ENCODE data around the gene PIEZO1.

The PIEZO1 gene

DNA sequence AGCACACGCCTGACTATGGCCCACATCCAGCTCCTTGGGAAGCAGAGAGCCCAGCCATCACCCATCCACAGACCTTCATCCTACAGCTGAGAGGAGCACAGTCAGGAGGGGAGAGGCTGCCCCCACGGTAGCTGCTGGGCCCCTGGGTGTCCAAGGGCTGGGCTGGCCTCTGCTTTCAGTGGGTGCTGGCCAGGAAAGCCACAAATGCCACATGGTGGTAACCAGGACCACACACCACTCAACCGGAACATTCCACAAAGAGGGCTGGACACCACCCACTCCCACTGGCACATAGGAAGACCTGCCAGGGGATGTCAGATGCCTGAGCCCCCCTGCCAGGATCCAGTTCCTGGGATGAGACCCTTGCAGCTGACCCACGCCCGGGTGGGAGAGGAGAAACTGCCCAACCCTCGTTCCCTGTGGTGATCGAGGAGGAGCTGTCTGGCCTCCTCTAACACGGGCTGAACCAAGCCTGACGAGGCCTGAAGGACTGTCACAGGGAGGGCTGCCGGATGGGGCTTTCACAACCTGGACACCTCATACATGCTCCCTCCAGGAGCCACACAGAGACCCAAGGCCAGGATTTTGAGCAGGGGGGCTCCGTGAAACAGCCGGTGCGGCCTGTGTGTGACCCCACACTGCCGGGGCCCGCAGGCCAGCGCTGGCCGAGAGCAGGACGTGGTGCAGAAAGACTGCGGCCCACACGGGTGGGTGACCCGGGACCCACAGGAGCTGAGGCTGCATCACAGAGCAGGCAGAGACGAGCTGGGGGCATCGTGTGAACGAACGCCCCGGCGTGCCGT, 30.7 kb downstream of the PIEZO1 start:
- DNase-seq (ENCODE audit: low read depth), result no peak

DNA sequence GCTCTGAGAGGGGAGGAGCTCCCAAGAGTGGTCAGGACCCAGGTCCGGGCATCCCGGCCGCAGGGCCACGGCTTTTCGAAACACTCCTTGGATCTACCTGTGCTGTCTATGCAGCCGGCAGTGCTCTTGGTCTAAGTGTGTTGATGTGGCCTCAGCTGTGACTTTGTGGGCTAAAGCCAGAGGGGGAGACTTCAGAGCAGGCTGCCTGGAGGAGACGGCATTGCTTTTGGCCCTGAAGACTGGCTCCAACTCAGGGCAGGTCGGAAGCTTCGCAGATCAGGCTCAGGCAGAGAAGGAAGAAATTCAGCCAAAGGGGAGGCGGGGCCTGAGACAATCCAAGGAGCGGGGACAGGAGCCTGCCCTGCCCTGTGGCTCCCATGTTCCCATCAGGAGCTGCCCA, 31.4 kb downstream of the PIEZO1 start:
- no peak for DNase-seq (ENCODE audit: low read depth)

DNA sequence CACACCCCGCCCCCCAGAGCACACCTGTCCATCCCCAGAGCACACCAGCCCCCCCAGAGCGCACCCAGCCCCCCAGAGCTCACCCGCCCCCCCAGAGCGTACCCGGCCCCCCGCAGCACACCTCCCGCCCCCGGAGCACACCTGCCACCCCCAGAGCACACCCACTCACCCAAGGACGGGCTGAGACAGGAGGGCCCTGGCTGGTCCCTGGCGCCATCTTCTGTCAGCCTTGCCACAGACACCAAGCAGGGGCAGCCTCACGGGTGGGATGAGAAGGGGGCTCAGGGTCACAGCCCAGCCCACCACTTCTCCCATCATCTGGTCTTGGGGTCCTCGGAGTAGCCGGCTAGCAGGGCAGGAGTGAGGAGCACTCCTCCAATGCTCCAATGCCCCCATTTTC, 31.8 kb downstream of the PIEZO1 start:
- DNase-seq (ENCODE audit: low read depth), result no peak

DNA sequence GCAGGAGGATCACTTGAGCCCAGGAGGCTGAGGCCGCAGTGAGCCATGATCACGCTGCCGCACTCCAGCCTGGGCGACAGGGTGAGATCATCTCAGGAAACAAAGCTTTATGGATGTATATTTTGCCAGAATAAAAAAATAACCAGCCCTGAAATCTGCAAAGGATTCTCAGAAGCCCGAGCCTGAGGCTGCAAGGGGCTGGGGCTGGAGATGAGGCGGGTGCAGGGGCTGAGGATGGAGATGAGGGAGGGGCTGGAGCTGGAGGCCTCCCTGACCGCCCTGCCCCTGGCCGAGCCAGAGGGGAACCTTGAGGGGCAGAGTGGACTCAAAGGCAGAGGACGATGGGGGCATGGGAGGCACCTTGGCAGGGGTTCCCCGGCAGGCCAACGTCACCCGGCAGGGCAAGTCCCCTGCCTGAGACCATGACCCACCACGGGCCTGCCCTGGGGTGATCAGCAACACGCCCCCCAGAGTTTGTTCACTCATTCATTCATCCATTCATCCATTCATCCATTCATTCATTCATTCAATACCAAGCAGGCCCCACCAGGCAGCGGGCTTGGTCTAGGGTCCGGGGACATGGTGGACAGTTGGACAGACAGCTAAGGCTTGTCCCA, 32.5 kb downstream of the PIEZO1 start:
- no peak for DNase-seq (ENCODE audit: low read depth)

DNA sequence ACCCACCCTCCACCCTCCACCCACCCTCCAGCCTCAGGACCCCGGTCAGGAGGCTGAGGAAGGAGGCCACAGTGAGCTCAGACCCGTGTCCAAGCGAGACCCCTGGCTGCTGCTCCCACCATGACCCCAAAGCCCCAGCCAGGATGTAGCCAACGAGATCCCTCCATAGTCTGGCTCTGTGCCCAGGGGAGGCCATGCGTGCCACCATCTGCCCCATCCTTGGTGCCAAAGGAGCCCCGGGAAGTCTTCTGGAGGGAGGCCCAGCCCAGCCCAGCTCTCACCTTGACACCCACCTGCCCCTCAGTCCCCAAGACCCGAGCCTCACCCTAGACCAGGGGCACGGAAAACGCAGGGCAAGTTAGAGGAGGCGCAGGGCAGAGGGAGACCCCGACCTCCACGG, 34.2 kb downstream of the PIEZO1 start:
- DNase-seq (ENCODE audit: low read depth), result no peak

DNA sequence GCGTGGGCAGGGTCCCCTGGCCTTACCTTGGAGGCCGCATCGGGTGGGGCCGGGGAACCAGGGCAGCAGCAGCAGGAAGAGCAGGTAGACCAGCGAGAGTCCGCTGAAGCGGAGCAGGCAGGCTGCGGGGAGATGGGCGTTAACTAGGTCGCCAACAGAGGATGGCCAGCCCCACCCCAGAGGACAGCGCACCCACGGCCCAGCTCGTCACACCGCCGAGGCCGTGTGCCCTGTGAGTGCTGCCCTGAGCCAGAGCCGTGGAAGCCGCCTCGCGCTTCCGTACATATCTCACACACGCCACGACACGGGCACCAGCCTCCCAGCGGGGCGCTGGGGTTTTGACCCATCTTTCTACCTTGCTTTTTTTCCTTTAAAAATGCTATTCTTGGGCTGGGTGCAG, 35.7 kb downstream of the PIEZO1 start:
- DNase-seq (ENCODE audit: low read depth), result no peak

DNA sequence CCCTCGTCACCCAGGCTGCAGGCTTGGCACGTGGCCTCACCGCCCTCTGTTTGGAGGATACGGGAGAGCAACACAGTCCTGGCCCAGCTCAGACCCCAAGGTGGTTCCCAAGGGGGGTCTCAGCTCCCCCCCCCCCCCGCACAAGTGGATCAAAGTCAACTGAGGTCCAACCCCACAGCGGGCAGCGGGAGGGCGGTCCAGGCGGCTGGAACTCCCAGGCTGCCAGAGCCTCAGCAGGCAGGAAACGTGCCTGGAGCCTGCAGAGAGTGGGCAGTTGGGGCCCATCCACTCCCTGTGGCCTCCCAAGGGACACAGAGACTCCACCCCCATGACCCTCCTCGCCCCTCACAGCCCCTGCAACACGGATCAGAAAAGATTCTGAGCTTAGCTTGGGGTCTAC, 36.7 kb downstream of the PIEZO1 start:
- DNase-seq (ENCODE audit: low read depth), result no peak

DNA sequence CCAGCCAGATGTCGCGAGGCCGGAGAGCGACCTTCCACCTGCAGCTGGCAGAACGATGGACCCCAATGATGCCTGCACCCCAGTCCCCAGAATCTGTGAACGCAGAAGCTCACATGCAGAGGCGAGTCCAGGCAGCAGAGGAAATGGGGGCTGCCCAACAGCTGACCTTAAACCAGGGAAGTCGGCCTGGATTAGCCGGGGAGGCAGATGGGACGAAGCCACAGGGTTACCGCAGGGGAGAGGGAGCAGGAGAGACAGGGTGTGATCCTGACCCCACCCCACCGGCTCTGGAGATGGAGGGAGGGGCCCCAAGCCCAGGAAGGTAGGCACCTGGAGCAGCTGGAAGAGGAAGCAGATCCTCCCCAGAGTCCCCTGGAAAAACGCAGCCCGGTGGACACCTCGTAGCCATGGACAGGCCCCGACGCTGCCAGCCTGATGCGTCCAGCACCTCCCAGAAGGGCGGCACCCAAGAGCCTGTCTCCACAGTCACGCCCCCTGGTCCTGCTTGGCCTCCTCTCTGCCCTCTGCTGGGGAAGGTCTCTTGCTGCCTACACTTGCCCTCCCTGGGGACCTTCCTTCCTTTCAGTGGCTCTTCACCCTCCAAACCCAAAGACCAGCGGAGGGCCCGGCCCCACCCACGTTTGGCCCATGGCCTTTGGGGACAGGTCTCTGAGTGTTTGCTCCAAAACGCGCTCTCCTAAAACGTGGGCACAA, 37.3 kb downstream of the PIEZO1 start:
- no peak for DNase-seq (ENCODE audit: low read depth)

DNA sequence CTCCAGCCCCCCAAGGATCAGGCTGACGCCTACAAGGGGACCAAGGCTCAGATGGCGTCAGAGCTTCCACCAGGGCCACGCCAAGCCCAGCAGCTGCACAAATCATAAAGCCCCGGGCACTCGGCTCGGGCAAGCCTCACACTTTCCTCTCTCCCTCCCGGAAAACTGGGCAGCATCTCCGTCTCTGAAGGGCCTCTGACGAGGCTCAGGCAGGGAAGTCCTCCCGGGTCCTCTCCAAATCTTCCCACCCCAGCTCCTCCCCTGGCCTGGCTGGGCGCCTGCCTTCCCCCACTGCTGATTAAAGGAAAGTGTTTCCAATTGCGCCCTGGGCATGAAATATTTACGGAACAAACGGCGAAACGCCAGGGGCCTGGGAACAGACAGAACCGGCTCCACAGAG, 38.5 kb downstream of the PIEZO1 start:
- DNase-seq (ENCODE audit: low read depth), result no peak

DNA sequence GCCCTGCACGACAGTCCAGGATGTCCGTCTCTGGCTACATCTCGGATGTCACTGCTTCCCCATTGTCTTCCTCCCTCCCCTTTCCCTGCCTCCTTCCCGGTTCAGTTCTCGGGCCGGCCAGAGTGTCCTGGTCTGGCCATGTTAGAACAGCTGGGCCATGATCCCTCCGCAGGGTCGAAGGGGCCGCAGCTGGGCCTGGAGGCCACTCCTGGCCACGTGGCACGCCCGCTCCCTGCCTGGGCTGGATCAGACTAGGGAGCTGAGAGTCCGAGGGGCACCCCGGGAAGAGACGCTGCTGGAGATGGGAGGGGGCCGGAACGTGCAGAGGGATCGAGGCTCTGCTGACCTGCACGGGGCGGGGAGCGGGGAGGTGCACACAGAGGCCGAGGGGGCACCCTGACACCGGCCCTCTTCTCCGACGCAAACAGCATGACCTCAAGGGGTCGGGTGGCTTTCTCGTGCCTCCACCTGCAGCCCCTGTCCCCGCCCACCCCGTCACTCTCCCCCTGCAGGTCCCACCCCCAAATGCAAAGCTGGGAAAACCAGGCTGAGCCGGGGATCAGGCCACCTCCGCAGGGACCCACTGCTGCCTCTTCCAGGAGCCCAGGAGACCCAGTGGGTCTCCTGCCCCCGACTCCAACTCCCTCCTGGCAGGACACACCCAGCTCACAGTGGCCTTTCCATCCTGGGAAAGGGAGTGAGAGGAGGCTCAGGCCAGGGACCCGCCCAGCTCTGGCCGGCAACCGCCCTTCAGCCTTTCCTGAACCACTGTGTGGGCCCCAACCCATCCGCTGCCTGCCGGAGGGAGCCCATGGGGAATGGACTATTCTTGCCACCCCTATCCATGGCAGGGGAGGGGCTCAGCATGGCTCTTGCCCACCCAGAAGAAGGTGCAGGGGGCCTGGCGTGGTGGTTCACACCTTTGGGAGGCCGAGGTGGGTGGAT, 40.2 kb downstream of the PIEZO1 start:
- DNase-seq (ENCODE audit: low read depth), result no peak

DNA sequence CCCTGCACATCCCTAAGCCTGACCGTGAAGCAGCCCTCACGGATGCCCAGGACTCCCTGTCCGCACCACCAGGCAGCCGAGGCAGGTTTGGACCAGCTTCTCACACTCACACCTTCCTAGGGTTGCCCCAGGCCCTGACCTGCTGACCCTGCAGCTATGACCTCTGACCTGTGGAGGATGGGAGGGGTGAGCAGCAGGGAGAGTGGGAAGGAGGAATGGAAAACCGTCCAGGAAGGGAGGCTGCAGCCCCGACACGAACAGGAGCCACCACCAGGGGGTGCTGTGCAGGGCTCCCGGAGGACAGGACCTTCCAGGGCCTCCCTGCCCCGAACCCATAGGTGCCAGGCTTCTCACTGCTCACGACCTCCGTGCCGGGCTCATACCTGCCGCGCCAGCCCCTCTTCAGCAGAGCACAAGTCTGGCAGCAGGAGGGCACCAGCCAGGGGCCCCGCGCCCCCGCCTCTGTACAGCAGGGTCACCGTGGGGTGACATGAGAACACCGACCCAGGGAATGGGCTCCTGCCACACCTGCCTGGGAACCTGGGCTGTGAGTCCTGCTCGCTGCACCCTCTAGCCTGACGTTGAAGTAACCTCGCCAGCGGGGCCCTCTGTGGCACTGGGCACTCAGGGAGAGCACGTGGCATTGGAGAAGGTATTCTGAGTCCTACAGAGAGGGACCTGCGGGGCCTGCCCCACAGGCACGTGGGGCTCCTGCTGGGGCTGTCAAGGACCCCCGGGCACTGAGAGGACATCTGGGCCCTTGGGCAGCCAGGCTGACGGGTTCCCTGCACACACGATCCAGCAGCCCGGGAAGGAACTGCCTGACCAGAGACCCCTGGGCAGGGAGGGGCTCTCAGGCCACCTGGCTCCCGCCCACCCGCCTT, 41.1 kb downstream of the PIEZO1 start:
- peak; percentile 64 for DNase-seq (ENCODE audit: low read depth)

DNA sequence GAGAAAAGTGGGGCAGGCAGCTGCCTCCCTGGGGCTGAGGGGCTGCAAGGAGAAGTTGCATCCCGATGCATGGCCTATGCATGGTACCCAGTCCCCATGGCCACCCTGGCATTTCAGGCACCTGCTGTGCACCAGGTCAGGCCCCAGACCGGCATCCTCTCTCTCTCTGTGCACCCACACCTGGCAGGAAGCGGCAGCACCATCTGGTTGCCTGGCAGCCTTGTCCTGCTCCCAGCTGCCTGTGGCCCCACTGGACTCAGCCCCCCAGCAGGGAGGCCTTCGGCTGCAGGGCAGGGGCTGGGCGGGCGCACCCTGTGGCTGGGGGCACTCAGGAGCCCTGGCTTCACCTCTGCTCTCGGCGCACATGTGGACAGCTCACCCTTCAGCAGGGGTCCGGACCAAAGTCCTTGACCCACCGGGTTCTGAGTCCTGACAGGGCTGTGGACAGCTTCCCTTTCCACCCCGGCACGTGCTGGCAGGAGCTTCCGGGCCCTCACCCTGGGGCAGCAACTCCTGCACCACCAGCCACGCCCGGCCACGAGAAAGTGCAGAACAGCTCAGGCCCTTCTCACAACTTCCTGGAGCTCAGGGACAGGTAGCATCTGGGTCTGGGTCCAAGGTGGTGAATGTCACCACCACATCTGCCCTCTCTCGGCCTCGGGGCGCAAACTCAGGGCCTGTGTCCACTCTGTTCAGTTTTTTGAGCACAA, 42.0 kb downstream of the PIEZO1 start:
- no peak for DNase-seq (ENCODE audit: low read depth)

DNA sequence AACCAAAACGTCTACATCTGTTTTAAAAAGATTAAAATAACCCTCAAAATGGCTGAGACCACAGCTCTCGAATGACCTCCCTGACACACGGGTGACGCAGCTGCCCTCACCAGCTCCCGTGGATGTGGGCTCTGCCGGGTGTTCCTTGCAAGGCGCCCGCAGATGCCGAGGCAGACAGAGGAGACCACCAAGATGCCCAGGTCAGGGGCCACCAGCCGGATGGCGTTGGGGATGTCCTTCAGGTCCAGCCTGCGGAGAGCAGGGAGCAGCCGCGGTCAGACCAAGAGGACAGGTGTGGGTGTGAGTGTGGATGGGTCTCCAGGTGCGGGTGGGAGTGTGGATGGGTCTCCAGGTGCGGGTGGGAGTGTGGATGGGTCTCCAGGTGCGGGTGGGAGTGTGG, 43.7 kb downstream of the PIEZO1 start:
- no peak for DNase-seq (ENCODE audit: low read depth)

DNA sequence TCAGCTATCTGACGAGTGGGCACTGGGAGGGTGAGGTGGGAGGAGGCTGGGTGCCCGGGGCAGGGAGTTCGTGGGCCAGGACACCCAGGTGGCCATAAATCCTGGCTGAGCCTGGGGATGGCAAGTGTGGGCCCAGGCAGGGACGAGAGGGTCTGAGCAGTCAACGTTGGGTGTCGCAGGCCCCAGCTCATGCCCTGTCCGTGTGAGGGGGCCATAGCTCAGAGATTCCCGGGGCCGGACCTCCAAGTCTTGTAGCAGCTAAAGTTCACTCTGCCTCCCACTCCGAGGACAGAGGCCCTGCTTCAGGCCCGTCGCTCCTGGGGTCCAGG, 44.3 kb downstream of the PIEZO1 start:
- DNase-seq (ENCODE audit: low read depth), result no peak

DNA sequence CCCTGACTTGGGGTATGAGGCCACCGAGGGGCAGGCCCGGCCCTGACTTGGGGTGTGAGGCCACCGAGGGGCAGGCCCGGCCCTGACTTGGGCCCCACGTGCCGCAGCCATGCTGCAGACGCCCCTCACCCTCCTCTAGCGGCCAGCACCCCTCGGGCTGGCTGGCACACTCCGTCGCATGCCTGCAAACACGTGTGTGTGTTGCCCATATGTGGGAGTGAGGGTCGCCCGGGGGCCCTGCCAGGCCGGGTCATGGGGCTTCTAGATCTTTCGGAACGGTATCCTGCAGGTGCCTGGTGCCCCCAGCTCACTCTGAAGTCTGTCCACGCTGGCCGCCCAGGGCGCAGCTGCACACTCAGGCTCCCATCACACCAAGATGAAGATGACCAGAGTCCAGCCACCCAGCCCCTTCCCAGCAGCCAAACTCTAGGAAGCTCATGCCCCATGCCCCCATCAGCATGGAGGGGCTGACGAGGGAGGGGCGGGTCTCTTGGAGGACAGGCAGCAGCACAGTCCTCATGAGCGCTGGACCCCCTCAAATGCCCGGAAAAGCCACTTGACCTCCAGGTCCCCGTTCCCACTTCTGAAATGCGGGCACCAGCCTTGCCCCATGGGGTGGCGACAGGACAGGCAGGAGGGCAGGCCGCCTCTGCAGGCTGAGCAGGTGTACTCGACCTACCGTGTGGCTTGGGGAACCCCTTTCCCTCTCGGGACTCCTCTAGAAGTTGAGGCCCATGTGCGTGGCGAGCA, 44.9 kb downstream of the PIEZO1 start:
- DNase-seq (ENCODE audit: low read depth), result no peak

DNA sequence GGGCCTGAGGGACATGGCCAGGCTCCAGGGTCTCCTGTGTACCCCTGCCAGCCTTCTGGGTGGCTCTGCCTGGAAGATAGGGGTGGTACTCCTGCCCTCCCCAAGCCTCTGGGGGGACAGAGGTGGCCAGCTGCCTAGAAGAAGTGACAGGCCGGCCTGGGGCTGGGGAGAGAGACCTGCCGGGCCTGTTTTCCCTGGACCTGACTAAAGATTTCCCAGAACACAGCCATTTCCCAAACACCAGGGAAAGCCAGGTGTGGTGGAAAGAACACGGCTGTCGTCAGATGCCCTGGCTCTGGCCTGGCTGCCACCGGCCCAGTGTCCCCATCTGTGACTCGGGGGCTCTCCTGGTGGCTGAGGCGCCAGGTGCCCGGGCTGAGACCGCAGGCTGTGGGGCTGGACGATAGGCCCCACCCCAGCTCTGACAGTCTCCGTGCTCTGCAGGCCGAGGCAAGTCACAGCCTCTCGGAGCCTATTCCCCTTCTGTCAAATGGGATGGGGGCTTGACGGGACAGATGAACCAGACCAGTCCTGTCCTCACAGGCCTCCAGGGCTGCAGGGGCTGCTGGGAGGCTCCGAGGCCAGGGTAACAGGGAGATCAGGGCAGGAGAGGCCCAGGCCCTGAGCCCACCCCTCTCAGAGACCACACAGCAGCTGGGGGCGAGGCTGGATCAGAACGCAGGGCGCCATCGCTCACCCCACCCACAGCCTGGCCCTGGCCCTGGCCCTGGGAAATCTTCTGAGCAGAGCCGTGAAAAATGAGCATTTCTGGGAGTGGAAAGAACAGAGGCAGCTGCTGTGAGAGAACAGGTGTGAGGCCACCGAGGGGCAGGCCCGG, 45.7 kb downstream of the PIEZO1 start:
- no peak for DNase-seq (ENCODE audit: low read depth)

DNA sequence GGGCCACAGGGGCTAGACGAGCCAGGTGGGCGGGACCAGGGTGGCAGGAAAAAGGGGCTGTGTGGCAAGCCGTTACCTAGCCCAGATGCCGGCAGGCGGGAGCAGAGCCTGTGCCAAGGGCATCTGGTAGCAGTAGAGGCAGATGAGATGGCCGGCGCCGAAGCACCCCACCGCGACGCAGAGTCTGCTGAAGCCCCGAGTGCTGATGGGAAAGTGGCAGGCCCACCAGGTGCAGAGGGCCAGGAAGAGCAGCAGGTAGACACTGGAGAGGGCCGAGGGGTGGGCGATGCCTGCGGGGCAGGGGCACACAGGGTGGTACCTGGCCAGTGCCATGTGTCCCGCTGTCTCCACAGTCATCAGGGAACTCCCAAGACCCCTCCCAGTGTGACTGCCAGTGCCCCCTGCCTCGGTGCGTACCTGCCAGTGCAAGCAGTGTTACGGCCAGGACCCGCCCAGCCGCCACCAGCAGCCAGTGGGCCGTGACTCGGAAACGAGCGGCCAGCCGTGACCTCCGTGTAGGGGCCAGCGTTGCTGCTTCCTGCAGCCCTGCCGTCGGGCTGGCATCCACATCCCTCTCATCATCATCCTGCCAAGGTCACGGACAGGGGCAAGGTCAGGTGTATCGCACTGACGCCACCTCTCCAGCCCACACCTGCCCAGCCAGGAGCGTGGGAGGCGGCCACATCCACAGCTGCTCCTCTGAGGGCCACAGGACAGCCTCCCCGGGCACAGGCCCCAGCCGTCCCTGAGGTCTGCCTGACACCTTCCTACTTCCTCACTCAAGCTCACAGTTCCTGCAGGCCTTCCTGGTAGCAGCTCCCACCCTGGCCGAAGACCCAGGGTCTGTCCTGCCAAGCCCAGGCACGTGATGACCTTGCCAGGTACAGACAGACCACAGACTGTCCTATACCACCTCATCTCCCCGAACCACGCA, 46.6 kb downstream of the PIEZO1 start:
- DNase-seq (ENCODE audit: low read depth), result no peak

All from activated gamma-delta T cell treated with anti-CD3 and anti-CD28 coated beads, Interleukin-2, amount 50 U/mL, for 16 hours (primary cell).